HepG2 (cell line): ENCODE data around the gene LYST. TPM values are rescaled to one million over a fixed set of nuclear protein-coding genes. Genes with fewer than 3 reads are reported as not detected.
A peak's percentile ranks its signal among the peaks of the same experiment; 100 is the strongest.

Experiments used
- ATAC-seq: fragments of 200-7000 bp; cut with Tn5 transposase; 3 replicates; pipeline ENCODE4 v1.9.1; 2020; ENCODE audit warnings: mild to moderate bottlenecking, moderate library complexity
- BruUV-seq: library from RNA; stranded (reverse); fragments of 400-500 nt; replicated peaks from 2 replicates; lab custom pipeline; 2021; lab: Mats Ljungman, UMichigan
- CTCF ChIA-PET: fragments of 300-600 bp; formaldehyde crosslinking; extraction: SDS; loops from one replicate; lab custom pipeline; 2021; ENCODE audit warnings: low total read pairs, inconsistent platforms, low intra/inter-chr PET ratio; lab: Yijun Ruan, JAX
- POLR2A ChIA-PET: fragments of 350-600 bp; sonication (Branson Sonifier 250); formaldehyde crosslinking; loops from one replicate; lab custom pipeline; 2020; ENCODE audit warnings: antibody characterized with exemption, inconsistent platforms; lab: Yijun Ruan, JAX
- DNase-seq: peaks from one replicate; pipeline ENCODE4 v3.0.0-alpha.2; 2015; ENCODE audit warnings: low spot score
- FAIRE-seq: peaks from 3 replicates; lab custom pipeline; 2011; peaks lifted over from hg19 to GRCh38; lab: Jason Lieb, UNC
- H2AFZ ChIP-seq: one replicate; pipeline ENCODE4 v1.6.1; 2011; ENCODE audit warnings: low read length, inconsistent platforms
- H3K27ac ChIP-seq: fragments of 300-600 bp; 3 replicates; pipeline ENCODE4 v1.8.0; 2011; ENCODE audit warnings: mixed run types, mild to moderate bottlenecking, mixed read lengths, low read length, inconsistent platforms; ENCODE audit not compliant: insufficient read depth; ENCODE audit errors: extremely low read length
- H3K27me3 ChIP-seq, 2 experiments: fragments of 200-600 bp in 1 of 2; 2 replicates in 1 of 2; 3 replicates in 1 of 2; pipeline versions ENCODE4 v1.6.0 to v1.8.0; 2011; ENCODE audit warnings: low read length in 2 of 2, mild to moderate bottlenecking in 2 of 2, moderate library complexity in 2 of 2, inconsistent platforms in 1 of 2; ENCODE audit not compliant: insufficient read depth in 2 of 2, control insufficient read depth in 1 of 2
- H3K36me3 ChIP-seq, 2 experiments: fragments of 200-600 bp in 1 of 2; replicated peaks in 1 of 2; 2 replicates in 1 of 2; 3 replicates in 1 of 2; pipeline versions ENCODE4 v1.5.1 to v1.8.0; 2011; ENCODE audit warnings: low read length in 2 of 2, inconsistent platforms in 1 of 2; ENCODE audit not compliant: insufficient read depth in 2 of 2, control insufficient read depth in 1 of 2
- H3K4me1 ChIP-seq: 2 replicates; pipeline ENCODE4 v1.5.1; 2012; ENCODE audit warnings: low read length, inconsistent platforms; ENCODE audit not compliant: insufficient read depth
- H3K4me2 ChIP-seq: 2 replicates; pipeline ENCODE4 v1.6.0; 2011; ENCODE audit warnings: low read depth, low read length, inconsistent platforms
- H3K4me3 ChIP-seq, 3 experiments: fragments of 200-600 bp in 1 of 3; sonication (generic), shearing (Covaris generic) in 1 of 3; replicated peaks in 1 of 3; 2 replicates each; pipeline ENCODE4 v1.5.1; 2011 to 2016; ENCODE audit warnings: low read length in 3 of 3, inconsistent platforms in 2 of 3, low read depth in 2 of 3, mild to moderate bottlenecking in 2 of 3, control low read depth in 1 of 3, mixed read lengths in 1 of 3; ENCODE audit not compliant: insufficient read depth in 1 of 3
- H3K79me2 ChIP-seq: one replicate; pipeline ENCODE4 v1.6.1; 2011; ENCODE audit warnings: low read length, inconsistent platforms; ENCODE audit not compliant: insufficient read depth
- H3K9ac ChIP-seq: 2 replicates; pipeline ENCODE4 v1.6.0; 2011; ENCODE audit warnings: mild to moderate bottlenecking, low read depth, low read length, inconsistent platforms; ENCODE audit not compliant: insufficient read depth
- H3K9me3 ChIP-seq: 2 replicates; pipeline ENCODE4 v1.5.1; 2012; ENCODE audit warnings: mild to moderate bottlenecking, low read length
- H4K20me1 ChIP-seq: 2 replicates; pipeline ENCODE4 v1.6.0; 2011; ENCODE audit warnings: inconsistent platforms, mild to moderate bottlenecking, low read length, moderate library complexity; ENCODE audit not compliant: insufficient read depth
- MAFK ChIP-seq, 2 experiments: IDR thresholded peaks in 1 of 2; conservative IDR thresholded peaks in 1 of 2; 2 replicates each; pipeline ENCODE4 v1.6.1; 2011; ENCODE audit warnings: improper control_type of control experiment in 2 of 2, low read length in 2 of 2
- ZNF282 ChIP-seq: fragments of 450-650 bp; IDR thresholded peaks from 2 replicates; pipeline ENCODE4 v1.6.1; 2018; ENCODE audit not compliant: partially characterized antibody
- ZNF678 ChIP-seq: sonication (generic); formaldehyde crosslinking; IDR thresholded peaks from 2 replicates; pipeline ENCODE4 v1.4.0; 2020; ENCODE audit warnings: mild to moderate bottlenecking, missing genetic modification reagents
- WGBS: methylation state at CpG from one replicate; pipeline ENCODE4 v1.1.6; 2017; ENCODE audit warnings: low lambda C conversion rate; 5-methylcytosine and 5-hydroxymethylcytosine counted together
- in situ Hi-C: cut with HindIII; loops from 2 replicates; pipeline ENCODE4 v1.10.0; 2017; ENCODE audit warnings: low pct_unique_long_range_greater_than_20kb; ENCODE audit not compliant: extremely low pct_ligation_motif_present
- intact Hi-C: fragments of 100-400 bp; cut with micrococcal nuclease; formaldehyde crosslinking; loops from one replicate; pipeline ENCODE4 v1.10.0; 2022; ENCODE audit not compliant: unreplicated experiment
- polyA plus RNA-seq, 8 experiments: library from polyadenylated mRNA; depleted of rRNA in 3 of 8; stranded (reverse) in 7 of 8; unstranded in 1 of 8; fragments of >200 nt; fragmentation: Illumina TruSeq in 4 of 8; extraction: Trizol in 4 of 8; gene quantifications; 2 replicates each; pipeline versions ENCODE4 v1.2.1 to v1.2.3, GENCODE V29; 2011 to 2016; ENCODE audit warnings: low read depth in 4 of 8, missing spikeins in 1 of 8, mixed read lengths in 1 of 8; ENCODE audit not compliant: insufficient read depth in 1 of 8
- total RNA-seq, 5 experiments: library from RNA; depleted of rRNA; stranded (reverse); fragments of >200 nt; fragmentation: Illumina TruSeq; extraction: Trizol; gene quantifications; 2 replicates each; pipeline ENCODE4 v1.2.3, GENCODE V29; 2016; ENCODE audit warnings: low read depth in 1 of 5

LYST gene
- total and polyA plus RNA-seq, 2 of the 13 experiments (the other 11 are each of a cell fraction or from before 2014, with no cell fraction given) = 0.91 to 2.5 TPM

DNA sequence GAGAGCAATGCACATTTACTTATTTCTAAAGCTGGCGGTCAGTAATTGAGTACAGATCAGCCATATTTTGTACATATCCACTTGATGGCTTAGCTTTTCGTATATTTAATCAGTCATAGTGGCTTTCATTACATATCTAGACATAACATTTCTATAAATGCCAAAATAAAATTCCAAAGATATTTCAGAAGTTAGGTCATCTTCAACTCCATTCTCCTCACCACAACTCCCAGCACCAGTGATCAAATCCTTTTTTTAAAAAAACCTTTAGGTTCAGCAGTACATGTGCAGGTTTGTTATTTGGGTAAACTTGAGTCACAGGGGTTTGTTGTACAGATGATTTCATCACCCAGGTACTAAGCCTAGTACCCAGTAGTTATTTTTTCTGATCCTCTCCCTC is 163.2 kb downstream of the LYST start:
- Histone ChIP-seq H3K27me3 (no peaks in the 10 kb centered on the region), H4K20me1 (no peaks in the 10 kb centered on the region), H3K4me1 (no peaks in the 10 kb centered on the region), H3K4me3 (no peak overlapping the region), H3K4me2 (no peak overlapping the region), H3K79me2 (no peaks in the 10 kb centered on the region), H2AFZ (no peak overlapping the region), H3K9me3 (no peaks in the 10 kb centered on the region), H3K36me3 (no peaks in the 10 kb centered on the region), H3K27ac (no peak overlapping the region), H3K9ac (no peak overlapping the region)
- intact Hi-C loops (no loop called here), in situ Hi-C loops (no loop called here)
- ATAC-seq = no peak
- no peak for TF ChIP-seq ZNF282
- no TSS peak for BruUV-seq
- ChIA-PET CTCF (no interaction called here), POLR2A (no interaction called here)
- FAIRE-seq = no peak
- WGBS = 95% methylated on average over 2 of the region's 2 CpGs
- no peak for DNase-seq

GRCh38 chr1:235702412-235702811 is 164.3 kb downstream of the LYST start:
- Histone ChIP-seq H3K4me2 (no peak overlapping the region), H4K20me1 (no peaks in the 10 kb centered on the region), H3K79me2 (no peaks in the 10 kb centered on the region), H3K9ac (no peak overlapping the region)
- BruUV-seq = no TSS peak
- TF ChIP-seq ZNF678 (CRISPR knock-in tag) (no peak), MAFK (conservative IDR thresholded peaks at IDR 0.05 in 1 of 2, IDR thresholded peaks at IDR 0.05 in 1 of 2; ENCODE audit: low read length in 2 of 2) (peak in 1 of 2 experiments; percentile 25; a peak in 1 of 4 replicates)
- TF ChIP-seq, all 625 proteins: peak for 1
- H3K36me3 ChIP-seq = no peaks in the 10 kb centered on the region
- DNase-seq (no peak), ATAC-seq (no peak), FAIRE-seq (no peak)
- H2AFZ ChIP-seq = no peak overlapping the region
- H3K4me1 ChIP-seq = no peaks in the 10 kb centered on the region
- 90% methylated on average over 9 of the region's 9 CpGs for WGBS
- ChIA-PET POLR2A (no interaction called here), CTCF (no interaction called here)
- no peaks in the 10 kb centered on the region for H3K27me3 ChIP-seq
- intact Hi-C loops = no loop called here
- no peaks in the 10 kb centered on the region for H3K9me3 ChIP-seq
- in situ Hi-C loops = no loop called here
- H3K27ac ChIP-seq = no peak overlapping the region
- H3K4me3 ChIP-seq = no peak overlapping the region
